NCI-H2107 treated with DMSO at 0.1 percent for 48 hours (cell line): ENCODE measurements around the gene SDK2.

Experiments used
- DNase-seq: peaks from one replicate; lab custom pipeline; 2025; ENCODE audit not compliant: unreplicated experiment; lab: John Stamatoyannopoulos, UW

The SDK2 gene

DNA sequence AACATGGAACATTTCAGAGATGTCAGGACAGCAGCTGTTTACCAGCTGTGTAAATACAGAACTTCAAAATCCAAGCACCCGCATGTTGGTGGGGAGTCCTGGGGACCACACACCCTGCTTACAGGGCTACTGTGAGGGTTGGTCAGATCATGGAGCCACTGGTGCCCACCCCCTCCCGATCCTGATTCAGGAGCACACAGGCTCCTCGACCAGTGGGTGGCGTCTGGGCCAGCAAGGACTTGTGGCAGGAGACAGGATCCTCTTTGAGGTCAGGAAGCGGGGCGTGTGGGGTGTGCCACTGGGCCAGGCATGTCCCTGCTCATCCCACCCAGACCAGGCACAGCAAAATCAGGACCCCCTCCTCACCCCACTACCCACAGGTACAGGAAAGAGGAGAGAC is 83.6 kb downstream of the SDK2 start:
- DNase-seq = no peak

DNA sequence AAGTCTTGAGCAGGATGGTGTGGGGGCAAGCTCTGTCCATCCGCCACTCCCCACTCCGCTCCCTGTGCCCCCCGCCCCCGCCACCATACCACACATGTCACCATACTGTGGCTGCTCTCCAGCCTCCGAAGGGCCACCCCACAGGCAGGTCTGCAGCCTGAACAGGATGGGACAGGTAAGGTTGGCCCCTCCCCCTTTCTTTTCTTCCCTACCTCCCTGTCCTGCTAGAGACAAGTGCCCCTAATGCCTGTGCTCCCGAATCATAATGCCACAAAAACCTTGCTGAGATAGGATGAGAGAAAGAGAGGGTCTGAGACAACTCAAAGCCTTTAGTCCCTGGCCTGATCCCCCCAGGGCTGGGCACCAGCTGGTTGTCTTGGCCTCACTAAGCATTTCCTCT is 84.7 kb downstream of the SDK2 start:
- DNase-seq = no peak

DNA sequence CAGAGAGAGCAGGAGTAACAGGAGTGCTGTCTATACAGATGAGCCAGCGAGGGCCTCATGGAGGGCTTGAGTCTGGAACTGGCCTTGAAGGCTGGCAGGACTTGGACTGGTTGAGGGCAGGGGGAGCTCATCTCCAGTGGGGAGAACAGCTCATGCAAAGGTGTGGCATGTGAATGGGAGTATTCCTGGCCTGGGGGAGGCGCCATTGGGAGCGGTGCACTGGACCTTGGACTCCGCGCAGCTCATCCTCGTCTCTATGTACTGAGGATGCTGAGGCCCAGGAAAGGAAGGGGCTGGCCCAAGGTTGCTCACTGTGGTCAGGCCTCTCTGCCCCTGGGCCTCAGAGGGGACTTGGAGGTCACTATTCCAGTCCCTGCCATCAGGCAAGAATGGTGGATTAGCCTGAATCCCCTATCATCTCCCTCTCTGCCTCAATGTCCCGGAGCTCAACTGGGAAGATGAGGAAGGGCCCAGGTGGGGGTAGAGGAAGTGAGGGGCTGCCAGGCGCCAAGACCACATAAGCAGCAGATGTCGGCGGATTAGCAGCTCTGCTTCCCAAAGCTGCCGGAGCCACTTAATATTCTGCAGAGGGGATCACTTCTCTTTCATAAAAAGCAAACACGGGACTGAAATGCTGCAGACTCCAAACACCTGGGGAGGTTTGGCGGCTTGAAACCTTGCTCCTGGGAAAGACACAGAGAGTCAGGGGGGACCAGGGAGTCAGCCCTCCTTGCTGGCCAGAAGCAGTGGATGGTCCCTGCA is 88.9 kb downstream of the SDK2 start:
- DNase-seq = no peak

DNA sequence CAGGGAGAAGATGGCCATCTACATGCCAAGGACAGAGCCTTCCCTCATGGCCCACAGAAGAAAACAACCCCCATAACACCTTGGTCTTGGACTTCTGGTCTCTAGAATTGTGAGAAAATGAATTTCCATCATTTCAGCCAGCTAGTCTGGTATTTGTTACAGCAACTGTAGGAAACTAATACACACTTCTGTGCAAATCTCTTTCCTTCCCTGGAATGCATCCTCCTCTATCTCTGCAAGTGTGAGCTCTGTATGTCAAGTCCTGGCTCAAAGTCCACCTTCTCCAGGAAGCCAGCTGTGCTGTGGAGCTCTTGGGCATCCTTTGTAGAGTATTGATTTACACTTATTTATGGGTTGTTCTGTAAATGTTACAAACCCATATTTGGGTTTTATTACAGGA is 89.7 kb downstream of the SDK2 start:
- no peak for DNase-seq

DNA sequence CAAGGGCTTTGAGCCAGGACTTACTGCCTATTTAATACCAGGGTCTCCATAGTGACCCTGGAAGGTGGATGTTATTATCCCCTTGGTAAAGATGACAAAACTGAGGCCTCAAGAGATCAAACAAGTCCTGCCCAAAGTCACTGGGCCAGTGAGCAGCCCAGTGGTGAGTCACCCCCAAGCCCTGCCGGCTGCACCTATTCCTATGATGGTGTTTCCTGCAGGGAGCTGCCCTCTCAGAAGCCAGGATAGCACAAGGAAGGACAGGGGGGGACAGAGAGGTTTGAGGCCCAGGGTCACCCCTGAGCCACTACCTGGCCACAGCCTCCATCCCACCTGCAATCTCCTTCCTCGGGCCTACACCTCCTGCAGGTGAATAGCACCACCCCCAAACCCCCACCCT is 90.9 kb downstream of the SDK2 start:
- DNase-seq = no peak

DNA sequence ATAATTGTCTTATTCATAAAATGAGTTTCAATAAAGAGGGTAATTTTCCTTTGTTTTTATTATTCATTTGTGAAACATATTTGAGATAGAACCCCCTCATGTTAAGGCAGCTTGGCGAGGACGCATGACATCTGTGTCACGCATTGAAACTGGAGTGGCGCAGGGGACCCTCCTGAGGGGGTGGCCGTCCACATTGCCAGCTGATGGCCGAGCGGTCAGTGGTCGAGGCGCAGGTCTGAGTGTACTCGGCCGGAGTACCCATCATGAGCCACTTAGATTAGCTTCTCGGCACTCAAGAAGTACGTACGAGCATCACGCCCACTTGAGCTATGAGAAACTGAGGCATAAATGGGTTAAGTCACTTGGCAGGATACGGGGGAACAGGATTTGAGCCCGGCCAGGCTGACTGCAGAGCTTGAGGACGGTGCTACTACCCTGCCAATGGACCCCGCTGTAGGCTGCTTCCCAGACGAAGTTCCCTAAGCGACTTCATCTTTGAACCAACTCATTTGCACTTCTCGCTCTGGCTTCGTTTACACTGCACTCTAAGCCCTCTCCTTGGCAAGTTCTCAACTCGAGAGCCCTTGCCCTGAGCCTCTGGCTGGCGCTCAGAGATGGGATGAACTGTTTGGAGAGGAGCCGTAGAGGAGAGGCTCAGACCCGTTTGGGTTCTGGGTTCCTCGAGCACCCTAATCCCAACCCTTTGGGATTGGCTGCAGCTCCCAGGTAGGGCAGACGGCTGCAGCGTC is 91.8 kb downstream of the SDK2 start:
- DNase-seq = no peak

DNA sequence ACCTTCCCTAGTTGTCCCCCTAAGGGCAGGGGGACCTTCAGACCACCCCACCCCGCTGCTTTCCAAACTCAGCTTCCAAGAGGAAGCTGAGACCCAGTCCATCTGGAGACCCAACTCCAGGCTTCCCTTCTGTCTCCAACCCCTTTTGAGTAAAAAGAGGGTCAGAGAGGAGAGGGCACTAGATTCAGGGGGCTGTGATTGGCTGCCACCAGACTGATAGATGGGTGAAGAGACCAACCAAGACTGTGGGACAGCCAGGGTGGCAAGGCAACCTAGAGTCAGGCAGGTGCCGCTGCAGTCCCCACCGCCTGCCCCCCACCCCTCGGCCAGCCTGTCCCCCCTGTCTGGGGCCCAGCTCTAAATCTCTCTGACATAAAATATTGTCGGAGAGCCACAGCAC is 92.5 kb downstream of the SDK2 start:
- DNase-seq = no peak

DNA sequence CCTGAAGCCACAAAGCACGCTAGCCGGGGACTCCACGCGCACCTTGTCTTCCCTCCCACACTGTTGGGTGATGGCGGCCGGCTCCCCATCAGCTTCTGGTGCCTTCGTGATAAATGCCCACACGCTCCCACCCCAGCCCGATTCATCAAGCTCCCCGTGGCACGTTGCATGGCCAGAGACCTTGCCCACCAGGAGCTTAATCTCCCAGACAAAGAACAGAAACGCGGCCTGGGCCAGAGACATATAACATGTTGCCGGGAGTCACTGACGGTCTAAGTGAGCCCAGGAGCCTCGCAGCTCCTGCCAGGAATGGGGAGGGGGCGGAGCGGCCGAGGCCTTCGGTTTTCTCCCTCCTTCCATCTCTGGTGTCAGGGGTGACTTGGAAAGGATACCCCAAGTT is 93.1 kb downstream of the SDK2 start:
- DNase-seq = no peak

DNA sequence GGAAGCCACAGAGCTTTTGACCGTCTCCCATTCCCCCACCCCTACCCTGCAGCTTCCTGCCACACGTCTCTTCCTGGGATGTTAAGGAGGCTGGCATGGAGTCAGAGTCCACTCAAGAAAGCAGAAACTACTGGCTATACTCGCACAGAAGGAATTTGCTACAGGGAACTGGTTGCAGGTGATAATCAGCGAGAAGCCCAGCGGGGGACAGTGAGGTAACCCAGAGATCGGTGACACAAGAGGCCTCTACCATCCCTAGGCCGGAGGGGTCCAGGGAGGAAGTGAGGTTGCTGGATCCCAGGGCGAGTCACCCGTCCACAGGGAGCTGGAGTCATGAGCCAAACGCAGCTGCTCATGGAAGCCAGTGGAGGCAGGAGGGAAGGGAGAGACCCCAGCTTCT is 93.7 kb downstream of the SDK2 start:
- no peak for DNase-seq

DNA sequence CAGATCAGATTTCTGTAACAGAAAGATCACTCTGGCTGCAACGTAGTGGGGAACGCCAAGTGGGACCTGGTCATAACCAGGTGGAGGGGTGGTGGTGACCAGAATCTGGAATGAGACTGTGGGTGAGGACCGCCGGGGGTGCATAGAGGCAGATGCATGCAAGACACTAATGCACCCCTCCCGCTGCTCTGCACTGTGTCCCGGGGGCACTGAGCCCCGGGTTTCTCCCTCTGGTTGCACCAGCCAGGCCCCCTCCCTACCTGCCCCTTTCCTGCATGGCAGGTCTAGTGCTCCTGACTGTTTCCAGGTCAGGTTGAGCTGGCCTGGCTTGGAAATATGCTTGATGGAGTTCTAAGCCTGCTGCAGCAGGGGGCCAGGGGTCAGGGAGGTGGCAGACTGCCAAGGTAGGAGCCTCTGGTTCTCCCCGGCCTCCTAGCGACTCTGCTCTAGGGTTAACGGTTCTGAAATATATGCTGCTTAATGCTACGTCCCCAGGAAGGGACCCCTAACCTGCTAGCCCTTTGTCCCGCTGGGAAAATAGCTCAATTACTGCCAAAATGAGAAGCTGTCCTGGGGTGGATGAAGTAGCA is 94.3 kb downstream of the SDK2 start:
- DNase-seq = no peak

DNA sequence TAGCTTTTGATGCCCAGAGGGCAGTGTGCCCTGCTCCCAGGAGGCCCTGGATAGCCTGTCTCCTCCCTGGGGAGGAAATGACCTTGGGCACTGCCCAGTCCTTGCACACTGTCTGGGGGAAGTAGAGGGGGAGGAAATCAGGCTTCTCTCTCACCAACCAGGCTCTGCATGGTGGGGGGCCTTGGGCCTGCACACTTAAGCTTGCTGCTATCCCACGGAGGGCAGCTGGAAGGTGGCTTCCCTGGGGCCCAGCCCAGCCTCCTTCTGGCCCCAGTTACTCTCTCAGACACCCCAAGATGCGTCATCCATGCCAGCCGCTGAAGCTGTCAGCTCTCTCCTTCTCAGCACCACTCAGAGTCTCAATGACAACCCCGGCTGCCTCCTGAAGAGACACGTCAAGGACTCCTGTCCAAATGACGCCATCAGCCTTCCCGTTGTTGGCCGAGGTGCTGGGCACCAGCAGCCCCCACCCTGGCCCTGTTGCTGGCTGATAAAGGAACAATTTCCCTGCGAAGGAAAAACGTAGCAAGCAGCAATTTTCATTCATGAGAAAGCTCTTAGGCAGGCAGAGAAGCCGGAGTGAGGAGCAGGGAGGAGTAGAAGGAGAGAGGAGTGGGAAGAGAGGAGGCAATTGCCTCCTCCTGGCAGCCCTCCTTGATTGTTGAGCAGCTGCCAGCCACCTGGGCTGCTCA is 95.5 kb downstream of the SDK2 start:
- DNase-seq = no peak

DNA sequence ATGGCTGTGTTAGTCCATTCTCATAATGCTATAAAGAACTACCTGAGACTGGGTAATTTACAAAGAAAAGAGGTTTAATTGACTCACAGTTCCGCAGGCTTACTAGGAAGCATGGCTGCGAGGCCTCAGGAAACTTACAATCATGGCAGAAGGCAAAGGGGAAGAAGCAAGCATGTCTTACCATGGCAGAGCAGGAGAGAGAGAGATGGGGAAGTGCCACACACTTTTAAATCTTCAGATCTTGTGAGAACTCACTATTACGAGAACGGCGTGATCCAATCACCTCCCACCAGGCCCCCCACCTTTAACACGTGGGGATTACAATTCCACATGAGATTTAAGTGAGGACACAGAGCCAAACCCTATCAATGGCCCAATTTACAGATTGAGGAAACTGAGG is 96.5 kb downstream of the SDK2 start:
- no peak for DNase-seq

DNA sequence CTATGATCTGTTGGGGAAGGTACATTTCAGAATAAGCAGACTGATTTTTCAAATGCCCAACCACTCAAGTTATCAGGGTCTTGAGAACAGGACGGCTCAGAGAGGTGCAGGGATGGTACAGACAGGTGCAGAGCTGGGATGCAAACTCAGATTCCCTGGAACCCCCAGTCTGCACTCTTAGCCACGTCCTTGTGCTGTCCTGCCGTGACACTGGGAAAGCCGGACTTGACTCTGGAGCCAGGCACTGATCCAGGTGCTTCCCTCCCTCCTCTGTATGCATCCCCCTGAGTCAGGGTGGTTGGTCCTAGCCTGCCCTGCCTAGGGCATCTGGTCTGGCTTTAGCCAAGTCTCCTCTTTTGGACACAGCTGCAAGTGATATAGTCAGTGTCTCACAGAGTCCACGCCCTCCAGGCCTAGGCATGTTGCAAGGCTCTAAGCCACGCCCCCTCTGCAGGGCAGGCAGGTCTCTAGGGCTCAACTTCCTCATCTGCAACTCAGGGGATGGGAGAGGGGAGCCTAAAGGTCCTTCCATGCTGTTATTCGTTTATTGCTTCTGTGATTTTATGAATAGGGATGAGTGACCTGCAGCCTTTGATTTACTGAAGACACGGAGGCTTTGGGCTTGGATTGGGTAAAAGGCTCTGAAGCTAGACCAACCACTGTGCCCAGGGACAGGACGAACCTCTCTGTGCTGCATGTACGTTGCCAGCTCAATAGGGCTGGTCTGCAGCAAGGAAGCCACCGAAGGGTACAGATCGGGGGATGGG is 97.3 kb downstream of the SDK2 start:
- no peak for DNase-seq

DNA sequence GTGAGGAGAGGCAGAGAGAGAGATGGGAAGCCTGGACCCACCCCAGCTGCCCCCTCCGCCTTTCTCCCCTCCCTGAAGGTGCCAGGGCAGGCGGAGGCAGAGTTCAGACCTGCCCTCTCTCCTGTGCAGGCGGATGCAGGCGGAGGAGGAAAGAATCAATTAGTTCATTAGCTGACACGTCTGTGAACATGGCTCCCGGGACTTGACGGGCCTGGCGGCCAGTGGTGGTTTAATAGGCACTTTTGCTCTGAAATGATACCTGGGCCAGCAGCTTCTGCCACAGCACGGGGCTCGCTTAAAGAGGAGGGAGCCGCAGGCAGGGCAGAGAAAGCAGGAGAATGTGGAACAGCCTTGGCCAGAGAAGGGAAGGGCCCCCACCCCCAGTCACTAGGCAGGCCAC is 98.1 kb downstream of the SDK2 start:
- DNase-seq = no peak

DNA sequence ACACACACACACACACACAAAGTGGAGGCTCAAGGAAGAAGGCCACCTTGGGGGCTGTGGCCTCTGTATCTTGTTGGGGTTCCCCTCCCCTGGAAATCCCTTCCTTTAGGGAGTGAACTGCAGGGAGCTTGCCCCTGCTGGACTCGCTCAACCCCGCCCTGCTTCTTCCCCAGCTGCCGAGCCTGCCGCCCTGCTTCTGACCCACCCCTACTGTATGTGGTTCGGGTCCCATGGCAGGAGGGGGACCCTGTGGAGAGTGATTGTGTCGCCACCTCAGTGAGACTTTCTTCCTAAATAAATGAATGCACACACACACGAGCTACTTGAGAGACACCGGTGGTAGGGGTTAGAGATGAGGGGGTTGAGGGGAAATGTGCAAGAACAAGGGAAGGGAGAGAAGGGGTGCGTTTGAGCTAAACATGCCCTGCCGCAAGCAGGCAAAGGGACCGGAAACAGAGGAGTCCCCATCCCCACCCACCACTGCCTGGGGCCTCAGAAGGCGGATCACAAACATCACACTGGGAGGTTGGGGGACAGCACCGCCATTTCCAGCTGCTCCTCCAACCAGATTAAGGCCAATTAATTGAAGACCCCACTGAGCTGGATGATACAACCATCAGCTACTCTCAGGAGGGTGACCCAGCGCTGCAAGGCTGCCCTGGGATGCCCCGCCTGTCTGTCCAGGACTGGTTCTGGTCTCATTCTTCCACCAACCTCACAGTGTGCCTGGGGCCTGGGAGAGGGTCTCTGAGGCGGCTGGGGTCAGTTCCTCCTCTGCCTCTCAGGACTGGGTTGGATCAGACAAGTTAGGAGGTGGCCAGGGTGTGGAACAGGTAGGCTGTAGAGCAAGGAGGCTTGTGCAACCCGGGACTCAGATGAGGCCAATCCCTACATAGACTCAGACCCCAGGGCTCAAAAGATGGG is 98.9 kb downstream of the SDK2 start:
- no peak for DNase-seq

DNA sequence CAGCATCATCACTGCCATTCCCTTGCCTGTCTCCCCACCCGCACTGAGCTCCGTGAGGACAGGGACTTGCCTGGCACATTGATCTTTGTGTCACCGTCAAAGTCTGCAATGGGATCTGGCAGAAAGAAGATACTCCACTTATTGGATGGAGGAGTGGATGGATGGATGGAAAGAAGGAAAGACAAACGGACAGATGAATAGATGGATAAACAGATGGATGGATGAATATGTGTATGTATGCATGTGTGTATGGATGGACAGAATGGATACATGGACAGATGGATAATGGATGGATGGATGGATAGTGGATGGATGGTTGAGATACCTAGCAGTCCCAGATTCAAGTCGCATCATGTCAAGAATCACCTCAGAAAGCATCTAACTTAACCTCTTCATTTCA is 99.9 kb downstream of the SDK2 start:
- DNase-seq = no peak

DNA sequence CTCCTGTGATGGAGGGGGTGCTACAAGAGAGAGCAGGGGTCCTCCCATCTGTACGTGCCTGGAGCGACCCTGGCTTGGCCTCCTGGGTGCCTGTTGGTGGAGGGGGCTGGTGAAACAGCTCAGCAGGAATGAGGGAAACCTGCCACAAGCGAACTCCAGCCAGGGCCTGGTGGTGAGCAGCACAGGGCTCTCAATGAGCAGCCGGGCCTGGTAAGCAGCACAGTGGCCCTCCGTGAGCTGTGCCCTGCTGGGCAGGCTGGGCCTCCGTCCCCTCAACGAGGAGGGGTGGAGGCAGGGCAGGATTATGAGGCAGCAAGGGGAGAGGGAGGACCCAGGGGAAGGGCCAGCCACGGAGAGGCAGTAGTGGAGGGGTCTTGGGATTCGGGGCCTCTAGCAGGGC is 101.9 kb downstream of the SDK2 start:
- DNase-seq = no peak

DNA sequence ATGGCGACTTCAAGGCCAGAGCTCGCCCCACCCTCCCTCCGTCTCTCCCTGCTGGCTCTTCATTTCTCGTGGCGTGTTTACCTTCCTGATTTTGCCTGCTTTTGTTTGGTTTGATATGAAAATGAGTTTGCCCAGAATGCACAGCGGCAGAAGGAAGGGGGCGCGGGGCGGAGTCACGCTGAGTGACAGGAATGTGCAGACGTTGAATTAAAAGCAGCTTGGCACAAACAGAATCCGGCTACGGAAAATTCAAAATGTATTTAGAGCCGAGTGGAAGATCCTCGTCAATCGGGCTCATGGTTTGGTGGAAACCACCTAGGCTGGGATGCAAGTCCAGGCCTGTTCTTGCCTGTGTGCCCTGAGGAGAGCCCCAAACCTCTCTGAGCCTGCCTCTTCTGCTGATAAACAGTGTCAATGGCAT is 102.7 kb downstream of the SDK2 start:
- DNase-seq = no peak

DNA sequence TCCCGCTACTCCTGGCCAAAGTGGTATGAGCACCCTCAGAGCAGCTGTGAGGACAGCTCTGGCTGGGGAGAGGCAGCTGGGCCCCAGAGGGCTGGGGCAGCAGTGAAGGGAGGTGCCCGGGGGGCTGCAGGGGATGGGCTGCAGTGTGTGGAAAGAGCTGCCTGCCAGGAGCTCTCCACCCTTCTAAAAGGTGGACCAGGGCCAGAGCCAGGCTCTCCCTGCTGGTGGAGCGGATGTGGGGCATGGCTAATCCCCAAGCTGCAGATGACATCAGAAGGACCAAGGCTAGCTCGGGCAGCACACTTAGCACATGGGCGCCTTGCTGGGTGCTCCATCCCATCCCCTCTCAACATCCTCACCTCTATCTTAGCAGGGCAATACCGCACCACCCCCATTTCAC is 103.1 kb downstream of the SDK2 start:
- no peak for DNase-seq

DNA sequence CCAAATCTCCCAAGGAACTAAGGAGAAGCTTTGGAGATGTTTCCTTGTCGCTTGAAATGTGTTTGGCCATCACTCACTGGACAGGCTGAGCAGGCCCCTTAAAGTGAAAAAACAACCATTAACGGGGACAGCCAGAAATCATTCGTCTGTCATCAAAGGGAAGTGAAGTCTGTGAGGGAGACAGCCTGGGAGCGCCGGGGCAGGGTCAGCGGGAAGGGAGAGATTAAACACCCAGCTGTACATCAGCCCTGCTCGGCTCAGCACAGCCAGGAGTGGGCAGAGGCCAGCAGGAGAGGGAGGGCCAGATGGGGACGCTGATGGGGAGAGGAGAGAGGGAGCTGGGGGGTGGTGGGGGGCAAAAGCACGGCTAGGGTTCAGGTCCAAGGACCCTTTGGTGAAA is 105.1 kb downstream of the SDK2 start:
- no peak for DNase-seq
